Measurements from ENCODE around the gene GBP3.
A peak's percentile ranks its signal among the peaks of the same experiment; 100 is the strongest.
"Not testable (repeated sequence)": the region's sequence is repeated elsewhere in the genome, so short reads cannot be mapped to it uniquely, and the experiment has no call there.

GBP3 gene

GRCh38 chr1:88981506-88981905 is 41.2 kb downstream of the GBP3 start:
- FAIRE-seq: peak; percentile 9

GRCh38 chr1:88980870-88981269 is 41.8 kb downstream of the GBP3 start:
- no peak for DNase-seq (ENCODE audit: extremely low spot score, insufficient read length, low read depth)

More at GRCh38 chr1:88981506-88981905, 41.2 kb downstream of the GBP3 start:
- DNase-seq (ENCODE audit: extremely low spot score, insufficient read length, low read depth): not testable (repeated sequence)

GRCh38 chr1:88979749-88980116 is 42.9 kb downstream of the GBP3 start:
- no peak for FAIRE-seq
- no peak for DNase-seq (ENCODE audit: extremely low spot score, insufficient read length, low read depth)

More at GRCh38 chr1:88980870-88981269, 41.8 kb downstream of the GBP3 start:
- no peak for FAIRE-seq

- FAIRE-seq (no peak), DNase-seq (ENCODE audit: extremely low spot score, insufficient read length, low read depth) (no peak)
These were observed 43.5 kb downstream of the GBP3 start for GRCh38 chr1:88979054-88979748.

- DNase-seq (ENCODE audit: extremely low spot score, insufficient read length, low read depth) (no peak), FAIRE-seq (no peak)
These were observed 46.4 kb downstream of the GBP3 start for GRCh38 chr1:88976235-88976634.

- DNase-seq (ENCODE audit: extremely low spot score, insufficient read length, low read depth); FAIRE-seq: not testable (repeated sequence)
These were observed 48.0 kb downstream of the GBP3 start for GRCh38 chr1:88974616-88975172.

GRCh38 chr1:88973520-88974137 is 49.0 kb downstream of the GBP3 start:
- FAIRE-seq (peak; percentile 72), DNase-seq (ENCODE audit: extremely low spot score, insufficient read length, low read depth) (no peak)

GRCh38 chr1:88961647-88962275 is 60.9 kb downstream of the GBP3 start:
- DNase-seq (ENCODE audit: extremely low spot score, insufficient read length, low read depth) (no peak), FAIRE-seq (no peak)

- no peak for FAIRE-seq
These were observed 61.6 kb downstream of the GBP3 start for GRCh38 chr1:88961081-88961480.

More at GRCh38 chr1:88961081-88961480, 61.6 kb downstream of the GBP3 start:
- DNase-seq (ENCODE audit: extremely low spot score, insufficient read length, low read depth): no peak
